Islet precursor cell (in vitro differentiated cells): Measurements from ENCODE around the gene DHX35.
"Not testable (repeated sequence)": the region's sequence is repeated elsewhere in the genome, so short reads cannot be mapped to it uniquely, and the experiment has no call there.

Source experiments
- DNase-seq: peaks from one replicate; pipeline ENCODE4 v3.0.0-alpha.2; 2018

Gene DHX35

GRCh38 chr20:38940644-38941043 is 21.5 kb upstream of the DHX35 start:
- no peak for DNase-seq

GRCh38 chr20:38941726-38942389 is 20.3 kb upstream of the DHX35 start:
- peak; percentile 33 for DNase-seq

DNA sequence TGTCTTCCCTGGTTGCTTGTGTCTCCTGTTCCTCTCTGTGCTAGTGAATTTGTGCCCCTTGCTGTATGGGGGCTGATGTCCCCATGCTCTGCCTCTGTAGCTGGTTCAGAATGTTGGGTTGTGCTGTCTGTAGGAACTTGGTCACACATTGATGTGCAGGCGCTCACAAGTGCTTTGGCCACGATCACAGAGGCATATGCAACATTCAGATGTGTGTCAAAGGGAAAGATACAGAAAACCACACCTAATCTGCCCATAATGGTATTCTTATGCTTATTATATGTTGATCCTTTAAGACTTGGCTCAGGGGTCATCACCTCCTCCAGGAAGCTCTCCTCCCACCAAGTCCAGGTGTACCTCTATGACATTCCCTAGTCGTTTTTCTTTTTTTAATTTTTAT is 17.1 kb upstream of the DHX35 start:
- peak; percentile 12 for DNase-seq

GRCh38 chr20:38946836-38947235 is 15.3 kb upstream of the DHX35 start:
- no peak for DNase-seq

GRCh38 chr20:38947931-38948362 is 14.2 kb upstream of the DHX35 start:
- no peak for DNase-seq

DNA sequence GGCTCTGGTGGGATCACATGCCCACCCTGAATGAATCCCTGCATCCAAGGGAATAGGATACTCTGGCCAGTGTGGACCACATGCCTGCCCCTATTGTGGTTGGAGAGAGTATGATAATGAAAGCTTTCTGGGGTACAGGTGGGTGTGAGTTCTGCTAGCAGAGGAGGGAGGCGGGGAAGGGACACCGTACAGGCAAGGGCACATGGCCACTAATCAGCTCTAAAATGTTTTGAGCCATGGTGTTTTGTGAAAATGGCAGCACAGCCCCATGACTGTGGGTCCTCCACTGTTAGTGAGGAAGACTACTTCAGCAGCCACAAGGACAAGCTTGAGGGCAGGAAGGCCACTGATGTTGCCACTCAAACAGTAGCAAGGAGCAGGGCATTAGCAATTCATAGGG is 11.9 kb upstream of the DHX35 start:
- DNase-seq, result no peak

DNA sequence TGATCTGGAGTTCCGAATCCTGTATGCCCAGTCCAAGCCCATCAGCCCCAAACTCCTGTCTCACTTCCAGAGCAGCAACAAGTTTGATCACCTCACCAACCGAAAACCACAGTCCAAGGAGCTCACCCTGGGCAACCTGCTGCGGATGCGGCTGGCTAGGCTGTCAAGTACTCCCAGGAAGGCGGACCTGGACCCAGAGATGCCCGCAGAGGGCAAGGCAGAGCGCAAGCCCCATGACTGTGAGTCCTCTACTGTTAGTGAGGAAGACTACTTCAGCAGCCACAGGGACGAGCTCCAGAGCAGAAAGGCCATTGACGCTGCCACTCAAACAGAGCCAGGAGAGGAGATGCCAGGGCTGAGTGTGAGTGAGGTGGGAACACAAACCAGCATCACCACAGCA is 10.5 kb upstream of the DHX35 start:
- DNase-seq, result no peak

DNA sequence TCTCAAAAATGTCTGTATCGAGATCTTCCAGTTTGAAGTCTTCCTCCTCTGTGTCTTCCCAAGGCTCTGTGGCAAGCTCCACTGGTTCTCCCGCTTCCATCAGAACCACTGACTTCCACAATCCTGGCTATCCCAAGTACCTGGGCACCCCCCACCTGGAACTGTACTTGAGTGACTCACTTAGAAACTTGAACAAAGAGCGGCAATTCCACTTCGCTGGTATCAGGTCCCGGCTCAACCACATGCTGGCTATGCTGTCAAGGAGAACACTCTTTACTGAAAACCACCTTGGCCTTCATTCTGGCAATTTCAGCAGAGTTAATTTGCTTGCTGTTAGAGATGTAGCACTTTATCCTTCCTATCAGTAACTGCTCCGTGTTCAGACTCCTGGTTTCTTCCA is 10.0 kb upstream of the DHX35 start:
- no peak for DNase-seq

GRCh38 chr20:38953630-38954340 is 8.4 kb upstream of the DHX35 start:
- DNase-seq, result no peak

DNA sequence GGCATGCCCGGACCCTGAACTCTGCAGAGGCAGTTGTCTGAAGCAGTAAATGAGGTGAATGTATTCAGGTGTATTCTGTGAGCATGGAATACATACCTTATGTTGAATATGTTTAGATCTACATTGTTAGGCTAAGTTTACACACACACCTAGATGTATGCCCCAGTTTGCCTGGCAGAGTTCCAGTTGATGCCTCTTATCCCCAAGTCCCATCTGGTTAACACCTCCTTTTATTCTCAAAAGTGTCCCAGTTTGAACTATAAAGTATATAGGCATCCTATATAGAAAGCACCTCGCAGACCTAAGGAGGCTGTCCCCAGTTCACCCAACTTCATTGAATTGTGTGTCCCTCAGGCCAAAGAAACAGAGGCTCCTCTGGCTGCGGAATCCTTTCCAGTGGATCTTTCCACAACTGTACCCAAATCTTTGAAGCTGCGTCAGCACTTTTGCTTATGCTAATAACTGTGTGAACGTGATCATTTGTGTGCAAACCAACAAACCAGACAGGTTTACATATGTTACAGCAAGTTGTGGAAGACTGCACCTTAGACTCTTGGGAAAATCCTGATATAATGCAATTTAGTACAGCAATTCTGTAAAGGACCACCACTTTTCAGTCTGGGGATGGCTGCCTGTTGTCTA is 4.8 kb upstream of the DHX35 start:
- no peak for DNase-seq

- no peak for DNase-seq
Observed at GRCh38 chr20:38957915-38958485, 4.1 kb upstream of the DHX35 start.

GRCh38 chr20:38960187-38960687 is 1.9 kb upstream of the DHX35 start:
- not testable (repeated sequence) for DNase-seq

- no peak for DNase-seq
Observed at GRCh38 chr20:38961530-38962043, 557 bp upstream of the DHX35 start.

DNA sequence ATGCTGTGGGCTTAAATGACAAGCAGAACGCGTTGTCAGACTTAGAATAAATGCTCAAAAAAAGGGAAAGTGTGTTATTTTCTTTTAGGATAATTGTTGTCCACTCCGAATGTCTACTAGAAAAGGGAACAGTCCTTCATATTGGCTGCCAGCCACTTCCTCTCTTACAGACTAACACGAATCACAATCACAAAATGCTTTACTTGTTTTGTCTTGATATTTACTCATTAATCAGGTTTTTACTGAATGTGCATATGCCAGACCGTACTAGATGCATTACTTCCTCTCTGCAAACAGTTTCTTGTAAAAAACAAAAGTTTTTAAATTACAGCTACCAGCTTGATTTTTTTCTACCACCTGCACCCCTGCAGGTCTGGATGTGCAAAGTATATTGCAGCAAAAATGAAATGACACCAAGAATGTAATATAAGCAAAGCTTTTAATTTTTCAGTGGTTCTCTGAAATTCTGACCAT is 821 bp downstream of the DHX35 start:
- no peak for DNase-seq

DNA sequence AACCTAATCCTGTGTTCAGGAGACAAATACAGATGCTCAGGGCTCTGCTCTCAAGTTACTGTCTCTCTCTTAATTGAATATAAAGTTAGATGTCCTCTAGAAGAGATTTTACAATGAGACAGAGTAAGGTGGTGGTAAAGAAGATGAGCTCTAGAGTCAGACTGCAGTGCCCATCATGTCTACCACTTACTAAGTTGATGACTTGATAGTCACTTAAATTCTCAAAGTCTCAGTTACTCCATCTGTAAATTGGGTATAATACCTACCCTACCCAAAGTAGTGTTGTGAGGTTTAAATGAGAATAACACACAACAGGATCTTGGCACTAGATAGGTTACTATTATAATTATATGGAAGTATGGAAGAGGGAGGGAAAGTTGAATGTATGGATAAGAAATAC is 1.6 kb downstream of the DHX35 start:
- DNase-seq, result no peak

- DNase-seq, result no peak
Observed at GRCh38 chr20:38965264-38965663, 3.1 kb downstream of the DHX35 start.

GRCh38 chr20:38968090-38968489 is 5.9 kb downstream of the DHX35 start:
- no peak for DNase-seq

GRCh38 chr20:38969708-38970107 is 7.6 kb downstream of the DHX35 start:
- DNase-seq, result no peak

DNA sequence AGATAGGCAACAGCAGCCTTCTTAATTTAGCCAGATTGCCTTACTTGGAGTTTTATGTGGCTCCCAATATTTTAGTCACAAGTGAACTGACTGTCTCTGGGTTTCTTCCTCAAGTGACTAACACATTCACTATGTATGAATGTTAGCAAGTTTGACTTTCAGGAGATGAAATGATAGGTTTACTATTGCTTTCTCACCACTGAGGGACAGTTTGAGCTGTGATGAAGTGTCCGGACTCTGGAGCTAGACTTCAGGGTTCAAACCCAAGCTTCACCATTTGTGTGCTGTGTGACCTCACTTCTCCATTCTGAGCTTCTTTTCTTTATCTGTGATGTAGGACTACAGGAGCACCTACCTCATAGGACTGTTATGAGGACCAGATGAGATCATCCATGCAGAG is 8.2 kb downstream of the DHX35 start:
- no peak for DNase-seq

GRCh38 chr20:38973107-38973506 is 11.0 kb downstream of the DHX35 start:
- DNase-seq, result no peak

DNA sequence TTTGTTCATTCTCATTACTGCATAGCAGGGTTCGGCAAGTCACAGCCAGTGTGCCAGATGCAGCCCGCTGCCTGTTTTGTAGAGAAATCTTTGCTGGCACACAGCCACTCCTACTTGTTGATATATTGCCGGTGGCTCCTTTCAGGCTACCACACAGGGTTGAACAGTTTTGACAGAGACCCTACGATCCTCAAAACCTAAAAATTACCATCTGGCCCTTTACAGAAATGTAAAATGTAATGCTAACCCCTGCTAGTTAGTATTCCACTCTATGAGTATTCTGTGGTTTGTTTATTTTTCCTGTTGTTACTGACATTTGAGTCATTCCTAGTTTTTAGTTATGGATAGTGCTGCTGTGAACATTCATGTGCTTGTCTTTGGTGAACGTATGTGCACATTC is 11.5 kb downstream of the DHX35 start:
- DNase-seq, result no peak

GRCh38 chr20:38975539-38976120 is 13.5 kb downstream of the DHX35 start:
- no peak for DNase-seq

GRCh38 chr20:38979434-38979833 is 17.3 kb downstream of the DHX35 start:
- no peak for DNase-seq
